Activated CD4-positive, alpha-beta memory T cell treated with anti-CD3 and anti-CD28 coated beads for 36 hours (primary cell): ENCODE data around the gene P3H3. TPM values are rescaled to one million over a fixed set of nuclear protein-coding genes. Genes with fewer than 3 reads are reported as not detected.

Experiments used
- CTCF ChIA-PET: fragments of 350-600 bp; sonication (Branson Sonifier 250); formaldehyde crosslinking; loops from one replicate; lab custom pipeline; 2021; ENCODE audit warnings: antibody characterized with exemption, inconsistent platforms; lab: Charles Lee
- POLR2A ChIA-PET: fragments of 350-600 bp; sonication (Branson Sonifier 250); formaldehyde crosslinking; loops from one replicate; lab custom pipeline; 2021; ENCODE audit warnings: antibody characterized with exemption; lab: Charles Lee
- DNase-seq: peaks from one replicate; pipeline ENCODE4 v3.0.0-alpha.2; 2020
- H3K27ac Mint-ChIP-seq: one replicate; pipeline ENCODE4 v1.8.0; 2021; ENCODE audit warnings: mixed read lengths
- H3K27me3 Mint-ChIP-seq: one replicate; pipeline ENCODE4 v1.8.0; 2021; ENCODE audit warnings: mixed read lengths
- H3K36me3 Mint-ChIP-seq: one replicate; pipeline ENCODE4 v1.8.0; 2021; ENCODE audit warnings: mixed read lengths
- H3K4me1 Mint-ChIP-seq: one replicate; pipeline ENCODE4 v1.8.0; 2021; ENCODE audit warnings: low read depth, mixed read lengths
- H3K4me3 Mint-ChIP-seq: one replicate; pipeline ENCODE4 v1.8.0; 2021; ENCODE audit warnings: mild to moderate bottlenecking, mixed read lengths
- H3K9me3 Mint-ChIP-seq: one replicate; pipeline ENCODE4 v1.8.0; 2021; ENCODE audit warnings: mixed read lengths
- intact Hi-C: fragments of 100-400 bp; cut with micrococcal nuclease; formaldehyde crosslinking; loops from one replicate; pipeline ENCODE4 v1.15.1; 2023
- total RNA-seq, 2 experiments: library from RNA; stranded (reverse); gene quantifications; one replicate each; pipeline ENCODE4 v1.2.3, GENCODE V29; 2021

P3H3 gene
- total RNA-seq, 2 experiments from 2014 or later, result 2.5 to 2.7 TPM

DNA sequence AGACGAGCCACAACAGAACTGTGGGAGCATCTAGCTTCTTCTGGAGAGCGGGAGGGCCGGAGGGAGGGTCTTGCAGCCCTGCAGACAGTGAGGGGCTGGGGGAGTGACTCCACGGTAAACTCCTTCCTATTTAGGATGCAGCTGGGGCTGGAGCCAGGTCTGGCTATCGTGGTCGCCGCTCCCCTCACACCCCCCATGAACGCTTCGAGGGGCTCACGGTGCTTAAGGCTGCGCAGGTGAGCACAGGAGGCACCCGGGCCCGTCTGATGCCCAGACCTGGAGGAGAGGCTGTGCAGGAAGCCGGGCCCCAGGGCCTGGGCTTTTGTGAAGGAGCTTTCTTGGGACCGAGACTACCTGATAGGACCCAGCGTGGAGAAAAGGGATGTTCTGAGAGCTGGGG lies 8.6 kb downstream of the P3H3 start:
- POLR2A ChIA-PET, result interaction anchor here (1.4 to 1.9 kb wide), 2 partner anchors 16 to 36 kb away, joined by 5 read pairs; partner anchors contain the start of genes SPSB2 and USP5
- Mint-ChIP-seq H3K4me1 (peaks cover 2% of the 10 kb centered on the region), H3K9me3 (no peaks in the 10 kb centered on the region), H3K27ac (no peak overlapping the region), H3K27me3 (no peaks in the 10 kb centered on the region), H3K4me3 (no peak overlapping the region), H3K36me3 (no peaks in the 10 kb centered on the region)
- CTCF ChIA-PET, result interaction anchor here (1.3 to 6.0 kb wide), 6 partner anchors 8 to 84 kb away, joined by 3 to 44 read pairs (median 32); partner anchors contain the start of genes CDCA3, MLF2 and USP5
- intact Hi-C loops, result loop anchor here (1.0 kb wide), 1 partner anchor 32 kb away; no protein-coding TSS in a partner anchor
- DNase-seq, result no peak

- H3K4me3 Mint-ChIP-seq, result no peak overlapping the region
- no peak for DNase-seq
- intact Hi-C loops, result no loop called here
- no peak overlapping the region for H3K27ac Mint-ChIP-seq
- ChIA-PET CTCF (interaction anchor here (4.3 to 6.0 kb wide), 3 partner anchors 13 to 84 kb away, joined by 30 to 44 read pairs (median 41); partner anchors contain the start of genes CDCA3, MLF2 and USP5), POLR2A (interaction anchor here (1.4 to 1.9 kb wide), 2 partner anchors 15 to 35 kb away, joined by 5 read pairs; partner anchors contain the start of genes SPSB2 and USP5)
- H3K27me3 Mint-ChIP-seq, result no peaks in the 10 kb centered on the region
- H3K4me1 Mint-ChIP-seq, result peaks cover 2% of the 10 kb centered on the region
- H3K9me3 Mint-ChIP-seq, result no peaks in the 10 kb centered on the region
- no peaks in the 10 kb centered on the region for H3K36me3 Mint-ChIP-seq
Measured at GRCh38 chr12:6837370-6838060, 9.3 kb downstream of the P3H3 start.

GRCh38 chr12:6838854-6839253 lies 10.6 kb downstream of the P3H3 start:
- no peaks in the 10 kb centered on the region for H3K9me3 Mint-ChIP-seq
- DNase-seq, result no peak
- CTCF ChIA-PET, result interaction anchor here (1.1 to 2.3 kb wide), 3 partner anchors 8 to 33 kb away, joined by 3 to 10 read pairs (median 8); partner anchors contain the start of gene SPSB2
- H3K27ac Mint-ChIP-seq, result no peak overlapping the region
- H3K27me3 Mint-ChIP-seq, result no peaks in the 10 kb centered on the region
- POLR2A ChIA-PET, result interaction anchor here (3.7 kb wide), 1 partner anchor 13 kb away, joined by 16 read pairs; the partner anchor contains the start of genes CDCA3 and USP5
- no peaks in the 10 kb centered on the region for H3K36me3 Mint-ChIP-seq
- no peak overlapping the region for H3K4me3 Mint-ChIP-seq
- peaks cover 2% of the 10 kb centered on the region for H3K4me1 Mint-ChIP-seq
- intact Hi-C loops, result no loop called here

GRCh38 chr12:6839482-6840201 lies 11.4 kb downstream of the P3H3 start:
- no peak for DNase-seq
- CTCF ChIA-PET, result interaction anchor here (1.1 to 2.3 kb wide), 4 partner anchors 9 to 33 kb away, joined by 3 to 10 read pairs (median 6); partner anchors contain the start of gene SPSB2
- POLR2A ChIA-PET, result interaction anchor here (1.1 to 3.7 kb wide), 2 partner anchors 11 to 12 kb away, joined by 3 to 16 read pairs; partner anchors contain the start of genes CDCA3 and USP5
- Mint-ChIP-seq H3K4me1 (peaks cover 2% of the 10 kb centered on the region), H3K27me3 (no peaks in the 10 kb centered on the region), H3K4me3 (no peak overlapping the region), H3K9me3 (no peaks in the 10 kb centered on the region), H3K36me3 (no peaks in the 10 kb centered on the region), H3K27ac (no peak overlapping the region)
- intact Hi-C loops, result no loop called here

GRCh38 chr12:6840330-6840729 lies 12.1 kb downstream of the P3H3 start:
- no peaks in the 10 kb centered on the region for H3K36me3 Mint-ChIP-seq
- H3K4me1 Mint-ChIP-seq, result peaks cover 2% of the 10 kb centered on the region
- ChIA-PET CTCF (interaction anchor here (1.1 to 2.3 kb wide), 4 partner anchors 15 to 87 kb away, joined by 4 to 10 read pairs (median 6); partner anchors contain the start of genes MLF2 and SPSB2), POLR2A (interaction anchor here (1.1 to 3.7 kb wide), 2 partner anchors 11 kb away, joined by 3 to 16 read pairs; partner anchors contain the start of genes CDCA3 and USP5)
- DNase-seq, result no peak
- no peaks in the 10 kb centered on the region for H3K27me3 Mint-ChIP-seq
- intact Hi-C loops, result no loop called here
- no peak overlapping the region for H3K27ac Mint-ChIP-seq
- no peaks in the 10 kb centered on the region for H3K9me3 Mint-ChIP-seq
- H3K4me3 Mint-ChIP-seq, result no peak overlapping the region

DNA sequence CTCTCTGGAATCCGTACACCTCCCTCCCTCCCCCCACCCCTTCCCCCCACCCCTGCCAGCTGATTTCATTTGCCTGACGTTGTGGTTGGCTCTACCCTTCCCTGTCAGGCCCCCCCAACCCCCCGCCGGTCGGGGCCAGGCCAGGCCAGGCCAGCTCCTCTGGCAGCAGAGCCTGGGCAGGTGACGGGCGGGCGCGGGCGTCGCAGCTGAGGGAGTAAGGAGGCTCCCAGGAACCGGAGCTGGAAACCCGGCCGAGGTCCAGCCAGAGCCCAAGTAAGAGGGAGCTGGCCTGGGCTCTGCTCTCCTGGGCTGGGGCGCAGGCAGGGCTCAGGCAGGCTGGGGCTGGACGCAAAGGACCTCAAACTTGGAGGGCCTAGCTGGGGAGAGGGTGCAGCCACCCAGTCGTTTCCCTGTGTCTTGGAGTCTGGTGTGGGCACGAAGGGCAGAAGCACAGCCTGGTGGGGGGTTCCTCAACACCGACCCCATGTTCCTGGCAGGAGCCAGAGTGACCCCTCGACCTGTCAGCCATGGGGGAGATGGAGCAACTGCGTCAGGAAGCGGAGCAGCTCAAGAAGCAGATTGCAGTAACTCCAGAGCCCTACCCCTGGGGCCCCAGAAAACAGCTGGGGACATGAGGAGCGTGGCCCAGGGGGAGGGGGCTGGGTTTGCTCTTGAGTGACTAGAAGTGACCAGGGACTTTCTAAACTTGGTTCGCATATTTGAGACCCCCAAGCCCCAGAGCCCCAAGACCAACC lies 12.7 kb downstream of the P3H3 start, which contains the start of gene GNB3:
GNB3 (plus strand) TSS at position 165 of the 755 bp plus-strand sequence; CDS start at position 528, 363 bp downstream.
- Mint-ChIP-seq H3K27me3 (no peaks in the 10 kb centered on the region), H3K9me3 (no peaks in the 10 kb centered on the region), H3K27ac (no peak within 1 kb of the TSS), H3K4me1 (no peaks in the 10 kb centered on the region), H3K4me3 (no peak within 1 kb of the TSS), H3K36me3 (no peaks in the 10 kb centered on the region)
- ChIA-PET CTCF (interaction anchor here (1.4 to 2.6 kb wide), 4 partner anchors 12 to 88 kb away, joined by 5 to 10 read pairs (median 8); partner anchors contain the start of genes MLF2, P3H3 and SPSB2), POLR2A (interaction anchor here (1.1 to 3.7 kb wide), 2 partner anchors 11 to 12 kb away, joined by 3 to 16 read pairs; partner anchors contain the start of genes CDCA3 and USP5)
- no peak for DNase-seq
- intact Hi-C loops, result no loop called here

DNA sequence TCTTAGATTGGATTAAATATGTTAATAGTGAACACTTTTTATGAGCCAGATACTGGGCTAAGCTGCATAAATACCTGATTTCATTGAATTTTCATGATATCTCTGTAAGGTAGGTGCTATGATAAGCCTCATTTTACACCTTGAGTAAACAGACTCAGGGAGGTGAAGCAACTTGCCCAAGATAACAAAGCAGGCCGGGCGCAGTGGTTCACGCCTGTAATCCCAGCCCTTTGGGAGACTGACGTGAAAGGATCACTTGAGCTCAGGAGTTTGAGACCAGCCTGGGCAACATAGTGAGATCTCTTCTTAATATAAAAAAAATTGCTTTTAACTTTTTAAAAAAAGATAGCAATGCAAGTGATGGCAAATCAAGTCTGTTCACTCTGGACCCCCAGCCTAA lies 13.9 kb downstream of the P3H3 start:
- Mint-ChIP-seq H3K36me3 (no peaks in the 10 kb centered on the region), H3K4me3 (no peak overlapping the region), H3K27ac (no peak overlapping the region), H3K4me1 (no peaks in the 10 kb centered on the region), H3K9me3 (no peaks in the 10 kb centered on the region), H3K27me3 (no peaks in the 10 kb centered on the region)
- CTCF ChIA-PET, result interaction anchor here (1.0 to 2.6 kb wide), 5 partner anchors 9 to 28 kb away, joined by 3 to 9 read pairs (median 4); partner anchors contain the start of genes CDCA3 and P3H3
- POLR2A ChIA-PET, result interaction anchor here (1.3 to 3.7 kb wide), 2 partner anchors 9 to 10 kb away, joined by 5 to 16 read pairs; partner anchors contain the start of genes CDCA3 and USP5
- intact Hi-C loops, result no loop called here
- no peak for DNase-seq

DNA sequence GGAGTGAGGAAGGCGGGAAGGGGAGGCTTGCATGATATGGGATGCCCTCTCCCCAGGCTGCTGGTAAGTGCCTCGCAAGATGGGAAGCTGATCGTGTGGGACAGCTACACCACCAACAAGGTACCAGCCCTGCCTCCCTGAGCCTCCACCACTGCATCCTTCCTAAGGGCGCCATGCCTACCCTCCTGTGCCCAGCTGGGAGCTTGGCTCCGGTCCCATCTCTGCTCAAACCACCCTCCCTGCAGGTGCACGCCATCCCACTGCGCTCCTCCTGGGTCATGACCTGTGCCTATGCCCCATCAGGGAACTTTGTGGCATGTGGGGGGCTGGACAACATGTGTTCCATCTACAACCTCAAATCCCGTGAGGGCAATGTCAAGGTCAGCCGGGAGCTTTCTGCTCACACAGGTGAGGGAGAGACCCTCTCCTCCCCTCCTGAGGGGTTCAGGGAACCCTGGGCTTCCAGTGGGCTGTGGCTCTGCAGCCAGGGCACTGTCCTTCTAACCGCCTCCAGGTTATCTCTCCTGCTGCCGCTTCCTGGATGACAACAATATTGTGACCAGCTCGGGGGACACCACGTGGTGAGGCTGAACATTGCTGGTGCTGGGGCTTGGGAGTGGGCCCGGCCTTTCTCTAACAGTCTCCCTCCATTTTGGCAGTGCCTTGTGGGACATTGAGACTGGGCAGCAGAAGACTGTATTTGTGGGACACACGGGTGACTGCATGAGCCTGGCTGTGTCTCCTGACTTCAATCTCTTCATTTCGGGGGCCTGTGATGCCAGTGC lies 15.1 kb downstream of the P3H3 start:
- Mint-ChIP-seq H3K4me1 (no peaks in the 10 kb centered on the region), H3K27me3 (no peaks in the 10 kb centered on the region), H3K9me3 (no peaks in the 10 kb centered on the region), H3K27ac (no peak overlapping the region), H3K4me3 (no peak overlapping the region), H3K36me3 (peaks cover 5% of the 10 kb centered on the region)
- POLR2A ChIA-PET, result interaction anchor here (1.1 to 1.3 kb wide), 2 partner anchors 8 to 24 kb away, joined by 3 to 5 read pairs; partner anchors contain the start of genes CDCA3, TPI1 and USP5
- intact Hi-C loops, result no loop called here
- CTCF ChIA-PET, result interaction anchor here (1.4 to 4.8 kb wide), 3 partner anchors 9 to 29 kb away, joined by 3 to 35 read pairs (median 9); partner anchors contain the start of gene P3H3
- no peak for DNase-seq

GRCh38 chr12:6845395-6845794 lies 17.2 kb downstream of the P3H3 start:
- H3K27me3 Mint-ChIP-seq, result no peaks in the 10 kb centered on the region
- peaks cover 19% of the 10 kb centered on the region for H3K36me3 Mint-ChIP-seq
- ChIA-PET CTCF (interaction anchor here (0.6 to 4.8 kb wide), 4 partner anchors 11 to 248 kb away, joined by 3 to 35 read pairs (median 4); partner anchors contain the start of gene MLF2), POLR2A (no interaction called here)
- H3K9me3 Mint-ChIP-seq, result no peaks in the 10 kb centered on the region
- intact Hi-C loops, result no loop called here
- H3K4me3 Mint-ChIP-seq, result no peak overlapping the region
- H3K4me1 Mint-ChIP-seq, result peaks cover 9% of the 10 kb centered on the region
- DNase-seq, result no peak
- no peak overlapping the region for H3K27ac Mint-ChIP-seq

DNA sequence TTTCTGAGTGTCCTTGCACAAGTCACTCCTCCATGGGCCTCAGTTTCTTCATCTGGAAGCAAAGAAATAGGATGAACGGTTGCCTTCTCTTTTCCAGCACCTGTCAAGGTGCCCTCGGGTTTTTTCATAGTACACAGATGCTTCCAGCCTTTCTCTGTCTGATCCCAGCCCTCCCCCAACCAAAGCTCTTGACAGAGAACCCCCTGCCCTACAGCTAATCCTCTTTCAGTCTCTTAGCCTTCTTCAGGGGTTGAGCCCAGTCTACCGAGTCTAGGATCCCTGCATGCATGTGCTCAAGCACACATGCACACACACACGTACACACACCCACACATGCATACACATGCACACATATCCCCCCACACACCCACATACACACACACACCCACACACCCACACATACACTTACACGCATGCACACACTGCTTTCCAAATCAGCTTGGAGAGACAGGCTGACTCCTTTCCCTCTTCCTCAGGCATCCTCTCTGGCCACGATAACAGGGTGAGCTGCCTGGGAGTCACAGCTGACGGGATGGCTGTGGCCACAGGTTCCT lies 18.2 kb downstream of the P3H3 start:
- H3K4me1 Mint-ChIP-seq, result peaks cover 12% of the 10 kb centered on the region
- H3K27me3 Mint-ChIP-seq, result no peaks in the 10 kb centered on the region
- H3K9me3 Mint-ChIP-seq, result no peaks in the 10 kb centered on the region
- no peak for DNase-seq
- ChIA-PET CTCF (interaction anchor here (4.8 kb wide), 1 partner anchor 12 kb away, joined by 35 read pairs; no protein-coding TSS in a partner anchor), POLR2A (interaction anchor here (1.6 kb wide), 1 partner anchor 21 kb away, joined by 4 read pairs; the partner anchor contains the start of gene TPI1)
- intact Hi-C loops, result no loop called here
- H3K27ac Mint-ChIP-seq, result no peak overlapping the region
- H3K4me3 Mint-ChIP-seq, result no peak overlapping the region
- H3K36me3 Mint-ChIP-seq, result peaks cover 22% of the 10 kb centered on the region
